H9 (cell line): ENCODE data around the gene TRIM26. TPM values are rescaled to one million over a fixed set of nuclear protein-coding genes. Genes with fewer than 3 reads are reported as not detected.

Experiments used
- DNase-seq: peaks from one replicate; pipeline ENCODE4 v3.0.0-alpha.2; 2017
- H2AFZ ChIP-seq: one replicate; pipeline ENCODE4 v1.6.1; 2013; ENCODE audit warnings: mild to moderate bottlenecking, low read length, control low read depth, moderate library complexity
- H2AK5ac ChIP-seq: 2 replicates; pipeline ENCODE4 v1.6.1; 2013; ENCODE audit warnings: low read length, control low read depth, mixed read lengths; ENCODE audit not compliant: insufficient read length
- H2BK120ac ChIP-seq: one replicate; pipeline ENCODE4 v1.6.1; 2013; ENCODE audit warnings: low read depth, mild to moderate bottlenecking, low read length, control low read depth, inconsistent platforms; ENCODE audit not compliant: poor library complexity, severe bottlenecking
- H2BK12ac ChIP-seq: 2 replicates; pipeline ENCODE4 v1.6.1; 2013; ENCODE audit warnings: low read length, control low read depth, mixed read lengths, low read depth; ENCODE audit not compliant: insufficient read length
- H2BK15ac ChIP-seq: 2 replicates; pipeline ENCODE4 v1.6.1; 2013; ENCODE audit warnings: low read depth, low read length, control low read depth
- H2BK20ac ChIP-seq: one replicate; pipeline ENCODE4 v1.6.1; 2013; ENCODE audit warnings: low read depth, mild to moderate bottlenecking, low read length, control low read depth, inconsistent platforms; ENCODE audit not compliant: poor library complexity, severe bottlenecking
- H2BK5ac ChIP-seq: 2 replicates; pipeline ENCODE4 v1.6.1; 2013; ENCODE audit warnings: low read length, control low read depth, mixed read lengths; ENCODE audit not compliant: insufficient read length
- H3K14ac ChIP-seq: 2 replicates; pipeline ENCODE4 v1.6.1; 2013; ENCODE audit warnings: low read length, control low read depth; ENCODE audit not compliant: insufficient read depth
- H3K18ac ChIP-seq: 2 replicates; pipeline ENCODE4 v1.6.1; 2013; ENCODE audit warnings: low read depth, mild to moderate bottlenecking, mixed read lengths, low read length, control low read depth; ENCODE audit not compliant: insufficient read length
- H3K23ac ChIP-seq: 2 replicates; pipeline ENCODE4 v1.6.1; 2013; ENCODE audit warnings: low read length, control low read depth, mixed read lengths, low read depth; ENCODE audit not compliant: insufficient read length
- H3K23me2 ChIP-seq: 2 replicates; pipeline ENCODE4 v1.6.1; 2013; ENCODE audit warnings: low read depth, mild to moderate bottlenecking, mixed read lengths, low read length, control low read depth; ENCODE audit not compliant: insufficient read length, poor library complexity, severe bottlenecking
- H3K27ac ChIP-seq: 2 replicates; pipeline ENCODE4 v1.5.1; 2013; ENCODE audit warnings: low read length, control low read depth, mixed read lengths, low read depth; ENCODE audit not compliant: insufficient read length
- H3K27me3 ChIP-seq: 2 replicates; pipeline ENCODE4 v1.6.1; 2013; ENCODE audit warnings: low read length, control low read depth, inconsistent platforms; ENCODE audit not compliant: insufficient read depth
- H3K4ac ChIP-seq: 2 replicates; pipeline ENCODE4 v1.6.1; 2013; ENCODE audit warnings: low read depth, mild to moderate bottlenecking, control low read depth, inconsistent platforms, low read length, moderate library complexity
- H3K4me1 ChIP-seq: 2 replicates; pipeline ENCODE4 v1.6.1; 2013; ENCODE audit warnings: low read length, control low read depth, inconsistent platforms; ENCODE audit not compliant: insufficient read depth
- H3K4me2 ChIP-seq: 2 replicates; pipeline ENCODE4 v1.6.1; 2013; ENCODE audit warnings: low read length, control low read depth, mixed read lengths; ENCODE audit not compliant: insufficient read length, insufficient read depth
- H3K56ac ChIP-seq: 2 replicates; pipeline ENCODE4 v1.6.1; 2013; ENCODE audit warnings: low read depth, mild to moderate bottlenecking, mixed read lengths, low read length, control low read depth; ENCODE audit not compliant: insufficient read length
- H3K79me1 ChIP-seq: 2 replicates; pipeline ENCODE4 v1.6.1; 2013; ENCODE audit warnings: low read depth, mild to moderate bottlenecking, moderate library complexity, low read length, control low read depth, inconsistent platforms; ENCODE audit not compliant: insufficient read depth, poor library complexity, severe bottlenecking
- H3K79me2 ChIP-seq: 2 replicates; pipeline ENCODE4 v1.6.1; 2013; ENCODE audit warnings: low read length, control low read depth, inconsistent platforms; ENCODE audit not compliant: insufficient read depth
- H3K9ac ChIP-seq: 2 replicates; pipeline ENCODE4 v1.6.1; 2013; ENCODE audit warnings: low read length, control low read depth, mixed read lengths; ENCODE audit not compliant: insufficient read length; ENCODE audit errors: extremely low read depth
- H3K9me3 ChIP-seq: one replicate; pipeline ENCODE4 v1.6.1; 2013; ENCODE audit warnings: low read depth, low read length, inconsistent platforms; ENCODE audit not compliant: control insufficient read depth
- H3T11ph ChIP-seq: one replicate; pipeline ENCODE4 v1.6.1; 2013; ENCODE audit warnings: mild to moderate bottlenecking, low read length, control low read depth, inconsistent platforms
- H4K20me1 ChIP-seq: one replicate; pipeline ENCODE4 v1.6.1; 2013; ENCODE audit not compliant: control insufficient read depth, insufficient read length, insufficient read depth
- H4K5ac ChIP-seq: 2 replicates; pipeline ENCODE4 v1.6.1; 2013; ENCODE audit warnings: low read depth, mild to moderate bottlenecking, mixed read lengths, low read length, control low read depth; ENCODE audit not compliant: insufficient read length
- H4K8ac ChIP-seq: replicated peaks from 2 replicates; pipeline ENCODE4 v1.6.1; 2013; ENCODE audit warnings: low read length, control low read depth, mixed read lengths, low read depth; ENCODE audit not compliant: insufficient read length
- H4K91ac ChIP-seq: 2 replicates; pipeline ENCODE4 v1.6.1; 2013; ENCODE audit warnings: low read depth, mild to moderate bottlenecking, moderate library complexity, mixed read lengths, low read length, control low read depth; ENCODE audit not compliant: insufficient read length
- H3K27ac Mint-ChIP-seq, 3 experiments: 2 replicates in 2 of 3; 3 replicates in 1 of 3; pipeline ENCODE4 v1.8.0; 2020 to 2021; ENCODE audit warnings: mixed read lengths in 3 of 3, mild to moderate bottlenecking in 1 of 3, moderate library complexity in 1 of 3
- H3K27me3 Mint-ChIP-seq: 2 replicates; pipeline ENCODE4 v1.8.0; 2021; ENCODE audit warnings: low read depth, mild to moderate bottlenecking, moderate library complexity, mixed read lengths
- H3K36me3 Mint-ChIP-seq, 3 experiments: 2 replicates in 2 of 3; 3 replicates in 1 of 3; pipeline ENCODE4 v1.8.0; 2020 to 2021; ENCODE audit warnings: low read depth in 3 of 3, mixed read lengths in 3 of 3; ENCODE audit not compliant: insufficient read depth in 1 of 3
- H3K4me1 Mint-ChIP-seq, 2 experiments: 2 replicates each; pipeline ENCODE4 v1.8.0; 2020; ENCODE audit warnings: mixed read lengths in 2 of 2
- H3K4me3 Mint-ChIP-seq, 2 experiments: 2 replicates in 1 of 2; 3 replicates in 1 of 2; pipeline ENCODE4 v1.8.0; 2020 to 2021; ENCODE audit warnings: mild to moderate bottlenecking in 2 of 2, mixed read lengths in 2 of 2, moderate library complexity in 1 of 2
- H3K9me3 Mint-ChIP-seq, 2 experiments: 2 replicates in 1 of 2; 3 replicates in 1 of 2; pipeline ENCODE4 v1.8.0; 2020; ENCODE audit warnings: mild to moderate bottlenecking in 2 of 2, mixed read lengths in 2 of 2, moderate library complexity in 1 of 2
- CTCF ChIP-seq: fragments of 200-600 bp; sonication (generic); conservative IDR thresholded peaks from 3 replicates; pipeline ENCODE4 v1.8.0; 2021; ENCODE audit warnings: antibody characterized with exemption, mild to moderate bottlenecking
- total RNA-seq: library from RNA; stranded (reverse); gene quantifications from 2 replicates; pipeline ENCODE4 v1.2.1, GENCODE V29; 2021

Gene TRIM26
- total RNA-seq, 1 experiment from 2014 or later, result 35.8 TPM

- H3K79me2 ChIP-seq, result no peaks in the 10 kb centered on the region
- no peak overlapping the region for H2BK5ac ChIP-seq
- no peaks in the 10 kb centered on the region for H3K36me3 Mint-ChIP-seq
- H2BK120ac ChIP-seq, result no peak overlapping the region
- H3K18ac ChIP-seq, result no peak overlapping the region
- TF ChIP-seq CTCF, result no peak
- no peak overlapping the region for H3K14ac ChIP-seq
- no peaks in the 10 kb centered on the region for H3K4me1 ChIP-seq
- no peak overlapping the region for H4K8ac ChIP-seq
- no peak overlapping the region for H2AK5ac ChIP-seq
- H3K27ac ChIP-seq, result no peak overlapping the region
- no peaks in the 10 kb centered on the region; a peak in 1 of 4 replicates for H3K4me1 Mint-ChIP-seq
- H2BK12ac ChIP-seq, result no peak overlapping the region
- H2AFZ ChIP-seq, result no peak overlapping the region
- no peaks in the 10 kb centered on the region for H3K9me3 ChIP-seq
- no peak overlapping the region for H3K9ac ChIP-seq
- H3T11ph ChIP-seq, result no peak overlapping the region
- H3K27me3 Mint-ChIP-seq, result peaks cover 67% of the 10 kb centered on the region
- no peaks in the 10 kb centered on the region for H3K79me1 ChIP-seq
- H3K27ac Mint-ChIP-seq, result no peak overlapping the region
- H3K4ac ChIP-seq, result no peak overlapping the region
- no peak overlapping the region for H3K4me3 Mint-ChIP-seq
- H2BK15ac ChIP-seq, result no peak overlapping the region
- no peaks in the 10 kb centered on the region for H3K27me3 ChIP-seq
- H3K23ac ChIP-seq, result no peak overlapping the region
- no peaks in the 10 kb centered on the region for H4K20me1 ChIP-seq
- no peak for DNase-seq
- H2BK20ac ChIP-seq, result no peak overlapping the region
- no peak overlapping the region for H3K4me2 ChIP-seq
- H3K56ac ChIP-seq, result no peak overlapping the region
- no peaks in the 10 kb centered on the region for H3K9me3 Mint-ChIP-seq
- H4K91ac ChIP-seq, result no peak overlapping the region
- H4K5ac ChIP-seq, result no peak overlapping the region
- H3K23me2 ChIP-seq, result no peaks in the 10 kb centered on the region
These were observed 55.6 kb downstream of the TRIM26 start for GRCh38 chr6:30157581-30157980.
